Effector CD4-positive, alpha-beta T cell (primary cell): ENCODE measurements around the gene ZNF428.
"Not testable (repeated sequence)": the region's sequence is repeated elsewhere in the genome, so short reads cannot be mapped to it uniquely, and the experiment has no call there.

Experiments used
- DNase-seq: peaks from one replicate; pipeline ENCODE4 v3.0.0-alpha.2; 2020

ZNF428 gene

GRCh38 chr19:43639519-43640423 is 20.3 kb upstream of the ZNF428 start, which contains the start of gene CADM4:
Gene CADM4 (minus strand): TSS chr19:43639850. CDS start chr19:43639790, 60 bp downstream.
- peak; percentile 31 for DNase-seq

DNA sequence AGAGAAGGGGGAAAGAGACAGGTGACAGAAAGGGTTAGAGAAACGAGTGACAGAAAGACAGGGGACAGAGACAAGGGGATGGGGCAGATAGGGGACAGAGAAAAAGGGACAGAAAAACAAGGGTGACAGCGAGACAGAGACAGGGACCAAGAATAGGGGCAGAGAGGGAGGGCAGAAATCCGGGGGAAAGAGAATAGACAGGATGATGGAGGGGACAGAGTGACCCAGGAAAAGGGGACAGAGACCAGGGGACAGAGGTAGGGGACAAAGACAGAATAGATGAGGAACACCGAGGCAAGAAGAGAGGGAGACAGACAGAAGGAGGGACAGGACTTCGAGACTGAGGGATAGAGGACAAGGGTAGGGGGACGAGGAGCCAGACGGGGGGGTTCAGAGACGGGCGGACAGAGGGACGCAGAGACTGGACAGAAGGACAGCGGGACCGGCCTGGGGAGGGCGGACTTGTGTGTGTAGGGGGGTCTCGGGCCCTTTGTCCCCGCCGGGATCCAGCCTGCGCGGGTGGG is 19.6 kb upstream of the ZNF428 start:
- DNase-seq: no peak

- no peak for DNase-seq
Observed at GRCh38 chr19:43638214-43638994, 19.0 kb upstream of the ZNF428 start.

- no peak for DNase-seq
Observed at GRCh38 chr19:43636121-43636683, 16.8 kb upstream of the ZNF428 start.

GRCh38 chr19:43635561-43635940 is 16.1 kb upstream of the ZNF428 start:
- DNase-seq: not testable (repeated sequence)

- DNase-seq: no peak
Observed at GRCh38 chr19:43634872-43635560, 15.6 kb upstream of the ZNF428 start.

GRCh38 chr19:43634506-43634871 is 15.1 kb upstream of the ZNF428 start:
- no peak for DNase-seq

- DNase-seq: no peak
Observed at GRCh38 chr19:43634068-43634467, 14.6 kb upstream of the ZNF428 start.

DNA sequence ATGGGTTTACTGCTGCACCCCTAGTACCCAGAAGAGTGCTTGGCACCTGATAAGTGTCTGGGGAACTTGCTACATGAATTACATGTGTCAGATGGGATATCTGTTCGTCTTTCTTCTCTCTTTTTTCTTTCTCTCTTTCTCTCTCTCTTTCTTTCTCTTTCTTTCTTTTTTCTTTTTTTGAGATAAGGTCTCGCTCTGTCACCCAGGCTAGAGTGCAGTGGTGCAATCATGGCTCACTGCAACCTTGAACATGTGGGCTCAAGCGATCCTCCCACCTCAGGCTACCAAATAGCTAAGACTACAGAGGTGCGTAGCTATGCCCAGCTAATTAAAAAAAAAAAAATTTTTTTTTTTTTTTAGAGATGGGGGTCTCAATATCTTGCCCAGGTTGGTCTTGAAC is 14.1 kb upstream of the ZNF428 start:
- no peak for DNase-seq

DNA sequence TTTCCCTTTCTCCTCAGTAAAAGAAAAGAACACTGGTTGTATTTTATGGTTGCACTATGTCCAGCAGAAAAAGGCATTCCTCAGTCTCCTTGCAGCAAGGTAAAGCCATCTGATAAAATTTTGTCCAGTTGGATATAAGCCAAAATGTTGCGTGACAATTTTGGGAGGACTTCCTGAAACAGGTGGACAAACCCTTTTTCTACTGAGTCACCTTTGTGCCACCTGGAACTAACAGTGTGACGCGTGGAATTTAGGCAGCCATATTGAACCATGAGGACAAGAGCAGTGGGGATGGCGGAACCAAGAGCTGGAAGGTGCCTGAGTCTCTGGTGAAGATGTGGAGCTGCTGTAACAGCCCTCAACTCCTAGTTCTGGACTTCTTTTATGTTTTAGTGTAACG is 12.1 kb upstream of the ZNF428 start:
- no peak for DNase-seq

- DNase-seq: no peak
Observed at GRCh38 chr19:43628646-43629326, 9.4 kb upstream of the ZNF428 start.

GRCh38 chr19:43626838-43627237 is 7.4 kb upstream of the ZNF428 start:
- DNase-seq: no peak

GRCh38 chr19:43625918-43626579 is 6.6 kb upstream of the ZNF428 start:
- no peak for DNase-seq

- peak; percentile 84 for DNase-seq
Observed at GRCh38 chr19:43624933-43625332, 5.5 kb upstream of the ZNF428 start.

DNA sequence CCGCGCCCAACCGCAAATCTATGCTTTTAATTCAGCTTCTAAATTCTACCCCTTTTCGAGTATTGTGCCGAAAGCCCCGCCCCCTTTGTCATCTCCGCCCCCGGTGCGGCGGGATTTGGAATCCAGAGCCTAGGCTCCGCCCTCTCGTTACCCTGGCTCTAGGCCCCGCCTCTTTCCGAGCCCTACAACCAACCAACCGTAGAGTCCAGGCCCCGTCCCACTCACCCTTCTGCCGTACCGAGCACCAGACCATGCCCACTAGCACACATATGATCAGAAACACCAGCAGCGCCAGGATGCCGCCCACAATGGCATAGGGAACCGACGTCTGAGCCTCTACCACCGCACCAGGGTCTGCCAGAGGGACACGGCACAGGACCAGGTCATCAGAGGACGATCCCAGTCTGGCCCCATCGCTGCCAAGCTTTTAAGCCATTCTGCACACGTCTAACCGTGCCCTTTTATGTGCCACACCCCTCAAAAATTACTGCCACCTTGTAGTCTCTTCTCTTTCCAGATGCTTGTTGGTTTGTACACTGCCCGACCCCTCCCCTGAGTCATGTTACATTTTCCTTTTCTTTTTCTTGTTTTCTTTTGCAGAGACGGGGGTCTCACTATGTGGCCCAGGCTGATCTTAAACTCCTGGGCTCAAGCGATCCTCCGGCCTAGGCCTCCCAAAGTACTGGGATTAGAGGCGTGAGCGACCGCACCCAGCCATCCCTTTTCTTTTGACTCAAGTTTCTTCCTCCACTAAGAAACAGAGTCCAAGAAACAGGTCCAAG is 4.7 kb upstream of the ZNF428 start:
- DNase-seq: no peak

DNA sequence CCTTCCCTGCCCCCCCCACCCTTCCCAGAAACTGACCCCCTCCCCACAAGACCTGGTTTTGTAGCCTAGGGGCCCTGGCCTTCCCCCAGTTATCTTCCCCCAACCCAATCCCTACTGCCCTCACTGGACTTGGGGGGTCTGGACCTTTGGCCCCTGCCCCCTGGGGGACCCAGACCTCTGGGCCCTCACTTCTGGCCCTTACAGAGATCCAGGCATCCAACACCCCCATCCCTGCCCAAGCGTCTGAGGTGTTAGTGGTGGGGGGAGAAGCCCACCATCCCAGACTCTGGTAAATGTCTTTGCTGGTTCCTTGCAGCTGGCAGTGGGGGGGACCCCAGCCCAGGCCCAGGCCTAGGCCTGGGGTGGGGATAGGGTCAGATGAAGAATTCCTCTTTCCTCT is 3.5 kb upstream of the ZNF428 start:
- no peak for DNase-seq

GRCh38 chr19:43622070-43622469 is 2.6 kb upstream of the ZNF428 start:
- DNase-seq: no peak

DNA sequence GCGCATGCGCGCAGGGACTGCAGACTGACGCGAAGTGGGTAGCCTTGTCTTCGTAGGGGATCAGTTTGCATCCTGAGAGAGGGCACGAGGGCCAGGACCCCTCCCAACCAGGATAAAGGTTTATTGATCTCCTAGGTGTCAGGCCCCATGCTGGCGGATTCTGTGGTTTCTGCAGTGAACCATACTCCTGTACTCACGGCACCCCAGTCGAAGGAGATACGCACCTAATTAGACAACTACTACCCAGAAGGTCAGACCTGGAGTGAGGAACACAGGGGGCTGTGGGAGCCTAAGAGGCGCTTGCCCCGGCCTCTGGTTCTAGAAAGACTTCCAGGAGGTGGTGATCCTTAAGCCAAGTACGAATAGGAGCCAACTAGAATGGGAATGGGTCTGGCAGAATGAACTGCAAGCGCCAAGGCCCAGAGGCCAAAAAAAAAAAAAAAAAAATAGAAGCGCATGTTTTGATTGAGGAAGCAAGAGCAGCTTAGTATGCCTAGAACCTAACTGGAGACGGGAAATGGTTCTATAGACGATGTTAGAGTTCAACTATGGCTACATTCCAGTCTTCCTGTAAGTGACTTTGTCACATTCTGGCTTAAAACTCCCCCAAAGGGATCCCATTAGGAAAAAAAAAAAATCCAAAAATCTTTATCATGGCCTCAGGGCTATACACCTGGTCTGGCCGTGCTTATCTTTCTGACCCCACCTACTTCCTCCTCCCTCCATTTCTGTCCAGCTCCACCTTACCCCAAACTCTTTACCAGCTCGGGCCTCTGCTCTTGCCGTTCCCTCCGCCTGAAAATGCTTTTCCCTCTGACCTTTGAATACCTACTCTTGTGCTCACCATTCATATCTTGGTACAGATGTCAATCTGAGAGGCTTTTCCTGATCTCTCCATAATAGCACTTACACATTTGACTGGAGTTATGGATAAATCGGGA is 902 bp upstream of the ZNF428 start:
- DNase-seq: peak; percentile 79

DNA sequence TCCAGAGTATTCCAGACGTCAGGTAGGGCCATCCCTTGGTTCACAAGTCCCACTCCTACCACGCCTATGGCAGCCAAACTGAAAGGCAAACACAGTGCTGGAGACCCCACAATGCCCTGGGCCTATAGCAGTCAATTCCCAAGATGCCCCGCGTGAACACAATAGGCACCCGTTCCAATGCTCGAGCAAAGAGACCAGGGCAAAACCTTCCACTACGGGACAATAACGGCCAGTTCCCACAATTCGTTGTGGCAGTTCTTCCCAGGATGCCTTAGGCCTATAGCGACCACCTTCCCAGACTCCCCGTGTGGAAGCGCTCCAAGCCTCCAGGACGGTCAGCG is 538 bp downstream of the ZNF428 start:
- no peak for DNase-seq

GRCh38 chr19:43616954-43617353 is 2.5 kb downstream of the ZNF428 start:
- DNase-seq: no peak
